HEK293 (cell line): Measurements from ENCODE around the gene NOP56.

Experiments used
- CTCF ChIA-PET: fragments of 350-600 bp; formaldehyde crosslinking; extraction: SDS; loops from one replicate; lab custom pipeline; 2021; ENCODE audit warnings: antibody characterized with exemption; lab: Yijun Ruan, JAX
- POLR2A ChIA-PET: fragments of 300-600 bp; formaldehyde crosslinking; extraction: SDS; loops from one replicate; lab custom pipeline; 2020; ENCODE audit warnings: antibody characterized with exemption, inconsistent platforms; lab: Yijun Ruan, JAX
- H3K27ac ChIP-seq: fragments of 200-500 bp; sonication (Bioruptor generic); 2 replicates; pipeline ENCODE4 v1.5.1; 2014; ENCODE audit warnings: low read depth, low read length, control low read depth, inconsistent platforms; ENCODE audit errors: extremely low read depth
- H3K36me3 ChIP-seq, 2 experiments: fragments of 200-500 bp in 1 of 2; sonication (Bioruptor generic) in 1 of 2; 1 replicate in 1 of 2; 2 replicates in 1 of 2; pipeline ENCODE4 v1.5.1; 2014 to 2017; ENCODE audit warnings: inconsistent platforms in 2 of 2, low read length in 2 of 2; ENCODE audit not compliant: control insufficient read depth in 2 of 2, insufficient read depth in 1 of 2
- H3K4me1 ChIP-seq: fragments of 200-500 bp; sonication (Bioruptor generic); 2 replicates; pipeline ENCODE4 v1.5.1; 2014; ENCODE audit warnings: mild to moderate bottlenecking, low read length, inconsistent platforms; ENCODE audit not compliant: control insufficient read depth, insufficient read depth
- H3K4me3 ChIP-seq: 2 replicates; pipeline ENCODE4 v1.5.1; 2011; ENCODE audit warnings: low read depth, mild to moderate bottlenecking, control low read depth, low read length, moderate library complexity
- H3K9me3 ChIP-seq: fragments of 200-500 bp; sonication (Bioruptor generic); 2 replicates; pipeline ENCODE4 v1.5.1; 2014; ENCODE audit warnings: low read depth, low read length, inconsistent platforms; ENCODE audit not compliant: control insufficient read depth, insufficient read depth
- KLF10 ChIP-seq: fragments of 450-650 bp; IDR thresholded peaks from 2 replicates; pipeline ENCODE4 v1.5.1; 2018; ENCODE audit warnings: missing biosample characterization, mild to moderate bottlenecking, missing genetic modification characterization
- ZBTB20 ChIP-seq: fragments of 450-650 bp; formaldehyde crosslinking; IDR thresholded peaks from 2 replicates; pipeline ENCODE4 v1.5.1; 2016; ENCODE audit warnings: missing biosample characterization, missing genetic modification characterization
- ZBTB7A ChIP-seq: fragments of 450-650 bp; formaldehyde crosslinking; IDR thresholded peaks from 2 replicates; pipeline ENCODE4 v1.5.1; 2016; ENCODE audit warnings: low read depth, missing biosample characterization, missing genetic modification characterization
- ZBTB8A ChIP-seq: fragments of 450-650 bp; formaldehyde crosslinking; IDR thresholded peaks from 2 replicates; pipeline ENCODE4 v1.5.1; 2016; ENCODE audit warnings: missing biosample characterization, missing genetic modification characterization
- ZNF274 ChIP-seq, 2 experiments: fragments of 200-500 bp in 1 of 2; fragments of 450-650 bp in 1 of 2; sonication (Bioruptor generic) in 1 of 2; formaldehyde crosslinking in 1 of 2; IDR thresholded peaks; 2 replicates each; pipeline versions ENCODE4 v1.5.1 to v1.6.1; 2014 to 2016; ENCODE audit warnings: borderline replicate concordance in 1 of 2, inconsistent platforms in 1 of 2, low read length in 1 of 2, missing biosample characterization in 1 of 2, missing genetic modification characterization in 1 of 2
- ZNF324 ChIP-seq: fragments of 450-650 bp; formaldehyde crosslinking; IDR thresholded peaks from 2 replicates; pipeline ENCODE4 v1.5.1; 2016; ENCODE audit warnings: missing biosample characterization, missing genetic modification characterization
- ZNF37A ChIP-seq: fragments of 450-650 bp; IDR thresholded peaks from 2 replicates; pipeline ENCODE4 v1.5.1; 2018; ENCODE audit warnings: missing biosample characterization, missing genetic modification characterization
- ZNF404 ChIP-seq: fragments of 450-650 bp; formaldehyde crosslinking; IDR thresholded peaks from 2 replicates; pipeline ENCODE4 v1.5.1; 2017; ENCODE audit warnings: missing biosample characterization, missing genetic modification characterization
- ZNF521 ChIP-seq: fragments of 450-650 bp; formaldehyde crosslinking; IDR thresholded peaks from 2 replicates; pipeline ENCODE4 v1.5.1; 2017; ENCODE audit warnings: missing biosample characterization, mild to moderate bottlenecking, missing genetic modification characterization
- ZNF529 ChIP-seq: fragments of 450-650 bp; formaldehyde crosslinking; IDR thresholded peaks from 2 replicates; pipeline ENCODE4 v1.5.1; 2017; ENCODE audit warnings: missing genetic modification characterization, missing biosample characterization; ENCODE audit not compliant: insufficient replicate concordance
- ZNF530 ChIP-seq: fragments of 450-650 bp; formaldehyde crosslinking; IDR thresholded peaks from 2 replicates; pipeline ENCODE4 v1.5.1; 2016; ENCODE audit warnings: low read depth, missing biosample characterization, missing genetic modification characterization
- ZNF600 ChIP-seq: fragments of 450-650 bp; formaldehyde crosslinking; IDR thresholded peaks from 2 replicates; pipeline ENCODE4 v1.5.1; 2016; ENCODE audit warnings: missing biosample characterization, missing genetic modification characterization
- ZNF626 ChIP-seq: fragments of 450-650 bp; sonication (Bioruptor Pico); formaldehyde crosslinking; IDR thresholded peaks from 2 replicates; pipeline ENCODE4 v1.5.1; 2018; ENCODE audit warnings: missing biosample characterization, missing genetic modification characterization, inconsistent platforms
- ZNF658 ChIP-seq: fragments of 450-650 bp; formaldehyde crosslinking; IDR thresholded peaks from 2 replicates; pipeline ENCODE4; 2016; ENCODE audit warnings: missing biosample characterization, missing genetic modification characterization
- ZNF837 ChIP-seq: fragments of 450-650 bp; formaldehyde crosslinking; IDR thresholded peaks from 2 replicates; pipeline ENCODE4 v1.5.1; 2016; ENCODE audit warnings: missing biosample characterization, missing genetic modification characterization
- TF ChIP-seq, protein P1 (sequence below): fragments of 450-650 bp; formaldehyde crosslinking; IDR thresholded peaks from 2 replicates; pipeline ENCODE4 v1.5.1; 2016; ENCODE audit warnings: missing biosample characterization, missing genetic modification characterization
- TF ChIP-seq, protein P2 (sequence below): fragments of 450-650 bp; formaldehyde crosslinking; IDR thresholded peaks from 2 replicates; pipeline ENCODE4 v1.5.1; 2016; ENCODE audit warnings: missing biosample characterization, missing genetic modification characterization
- TF ChIP-seq, protein P3 (sequence below): fragments of 450-650 bp; formaldehyde crosslinking; IDR thresholded peaks from 2 replicates; pipeline ENCODE4 v1.5.1; 2016; ENCODE audit warnings: missing biosample characterization, missing genetic modification characterization

Gene NOP56

DNA sequence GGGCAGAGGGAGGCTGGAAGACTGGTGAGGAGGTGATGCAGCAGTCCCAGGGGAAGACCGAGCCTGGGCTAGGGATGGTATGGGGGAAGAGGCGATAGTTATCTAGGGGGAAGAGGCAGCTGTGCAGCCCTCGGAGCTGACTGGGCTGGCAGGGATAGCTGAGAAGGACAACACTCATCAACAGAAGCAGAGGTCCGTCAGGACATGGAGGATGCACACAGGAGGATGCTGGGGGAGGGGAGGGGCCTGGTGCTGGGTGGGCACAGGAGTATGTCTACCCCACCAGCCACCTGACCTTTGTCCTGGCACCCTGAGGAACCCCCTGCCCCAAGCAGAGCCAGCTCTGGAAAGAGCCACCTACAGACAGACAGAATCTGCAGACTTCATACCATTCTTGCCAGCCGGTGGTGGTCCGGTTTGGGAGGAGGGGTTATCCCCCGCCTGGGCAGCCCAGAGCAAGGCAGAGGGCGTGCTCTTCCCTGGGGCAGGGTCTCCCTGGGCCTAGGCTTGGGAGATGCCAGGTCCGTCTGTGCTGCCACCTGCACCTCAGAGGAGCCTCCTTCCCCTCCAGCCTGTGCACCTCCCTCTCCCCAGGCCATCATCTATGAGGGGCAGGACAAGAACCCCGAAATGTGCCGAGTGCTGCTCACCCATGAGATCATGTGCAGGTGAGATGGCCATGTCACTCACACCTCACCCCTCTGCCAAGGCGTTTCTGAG is 55.1 kb downstream of the NOP56 start:
- H3K27ac ChIP-seq: no peak overlapping the region
- H3K36me3 ChIP-seq: peaks cover 0 to 13% of the 10 kb centered on the region in 2 experiments; a peak in 1 of 3 replicates
- H3K4me3 ChIP-seq: no peak overlapping the region
- POLR2A ChIA-PET: interaction anchor here (1.0 kb wide), 1 partner anchor 22 kb away, joined by 4 read pairs; no protein-coding TSS in a partner anchor
- H3K4me1 ChIP-seq: peaks cover 4% of the 10 kb centered on the region; the same call in 1 of the 2 replicates
- CTCF ChIA-PET: interaction anchor here (1.2 kb wide), 1 partner anchor 45 kb away, joined by 3 read pairs; no protein-coding TSS in a partner anchor
- TF ChIP-seq ZBTB8A: no peak
- no peak for TF ChIP-seq ZBTB20 (tag by site-specific recombination)
- no peak for TF ChIP-seq ZBTB7A
- TF ChIP-seq ZNF521 (tag by site-specific recombination): no peak
- TF ChIP-seq ZNF837 (tag by site-specific recombination): no peak
- TF ChIP-seq ZNF274 (IDR thresholded peaks at IDR 0.05; ENCODE audit: low read length): no peak
- no peak for TF ChIP-seq ZNF274 (tag by site-specific recombination; IDR thresholded peaks at IDR 0.05; ENCODE audit: borderline replicate concordance)
- TF ChIP-seq, protein P1, sequence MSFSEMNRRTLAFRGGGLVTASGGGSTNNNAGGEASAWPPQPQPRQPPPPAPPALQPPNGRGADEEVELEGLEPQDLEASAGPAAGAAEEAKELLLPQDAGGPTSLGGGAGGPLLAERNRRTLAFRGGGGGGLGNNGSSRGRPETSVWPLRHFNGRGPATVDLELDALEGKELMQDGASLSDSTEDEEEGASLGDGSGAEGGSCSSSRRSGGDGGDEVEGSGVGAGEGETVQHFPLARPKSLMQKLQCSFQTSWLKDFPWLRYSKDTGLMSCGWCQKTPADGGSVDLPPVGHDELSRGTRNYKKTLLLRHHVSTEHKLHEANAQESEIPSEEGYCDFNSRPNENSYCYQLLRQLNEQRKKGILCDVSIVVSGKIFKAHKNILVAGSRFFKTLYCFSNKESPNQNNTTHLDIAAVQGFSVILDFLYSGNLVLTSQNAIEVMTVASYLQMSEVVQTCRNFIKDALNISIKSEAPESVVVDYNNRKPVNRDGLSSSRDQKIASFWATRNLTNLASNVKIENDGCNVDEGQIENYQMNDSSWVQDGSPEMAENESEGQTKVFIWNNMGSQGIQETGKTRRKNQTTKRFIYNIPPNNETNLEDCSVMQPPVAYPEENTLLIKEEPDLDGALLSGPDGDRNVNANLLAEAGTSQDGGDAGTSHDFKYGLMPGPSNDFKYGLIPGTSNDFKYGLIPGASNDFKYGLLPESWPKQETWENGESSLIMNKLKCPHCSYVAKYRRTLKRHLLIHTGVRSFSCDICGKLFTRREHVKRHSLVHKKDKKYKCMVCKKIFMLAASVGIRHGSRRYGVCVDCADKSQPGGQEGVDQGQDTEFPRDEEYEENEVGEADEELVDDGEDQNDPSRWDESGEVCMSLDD: no peak
- TF ChIP-seq ZNF658 (tag by site-specific recombination): no peak
- no peak for TF ChIP-seq ZNF37A (tag by site-specific recombination)
- no peak for TF ChIP-seq ZNF626
- TF ChIP-seq ZNF529 (tag by site-specific recombination): no peak
- TF ChIP-seq ZNF530 (tag by site-specific recombination): no peak
- TF ChIP-seq, protein P2, sequence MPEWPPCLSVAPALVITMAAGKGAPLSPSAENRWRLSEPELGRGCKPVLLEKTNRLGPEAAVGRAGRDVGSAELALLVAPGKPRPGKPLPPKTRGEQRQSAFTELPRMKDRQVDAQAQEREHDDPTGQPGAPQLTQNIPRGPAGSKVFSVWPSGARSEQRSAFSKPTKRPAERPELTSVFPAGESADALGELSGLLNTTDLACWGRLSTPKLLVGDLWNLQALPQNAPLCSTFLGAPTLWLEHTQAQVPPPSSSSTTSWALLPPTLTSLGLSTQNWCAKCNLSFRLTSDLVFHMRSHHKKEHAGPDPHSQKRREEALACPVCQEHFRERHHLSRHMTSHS (tag by site-specific recombination): no peak
- TF ChIP-seq ZNF600 (tag by site-specific recombination): no peak
- TF ChIP-seq KLF10 (tag by site-specific recombination): no peak
- TF ChIP-seq ZNF324: no peak
- TF ChIP-seq ZNF404 (tag by site-specific recombination): no peak
- TF ChIP-seq, protein P3, sequence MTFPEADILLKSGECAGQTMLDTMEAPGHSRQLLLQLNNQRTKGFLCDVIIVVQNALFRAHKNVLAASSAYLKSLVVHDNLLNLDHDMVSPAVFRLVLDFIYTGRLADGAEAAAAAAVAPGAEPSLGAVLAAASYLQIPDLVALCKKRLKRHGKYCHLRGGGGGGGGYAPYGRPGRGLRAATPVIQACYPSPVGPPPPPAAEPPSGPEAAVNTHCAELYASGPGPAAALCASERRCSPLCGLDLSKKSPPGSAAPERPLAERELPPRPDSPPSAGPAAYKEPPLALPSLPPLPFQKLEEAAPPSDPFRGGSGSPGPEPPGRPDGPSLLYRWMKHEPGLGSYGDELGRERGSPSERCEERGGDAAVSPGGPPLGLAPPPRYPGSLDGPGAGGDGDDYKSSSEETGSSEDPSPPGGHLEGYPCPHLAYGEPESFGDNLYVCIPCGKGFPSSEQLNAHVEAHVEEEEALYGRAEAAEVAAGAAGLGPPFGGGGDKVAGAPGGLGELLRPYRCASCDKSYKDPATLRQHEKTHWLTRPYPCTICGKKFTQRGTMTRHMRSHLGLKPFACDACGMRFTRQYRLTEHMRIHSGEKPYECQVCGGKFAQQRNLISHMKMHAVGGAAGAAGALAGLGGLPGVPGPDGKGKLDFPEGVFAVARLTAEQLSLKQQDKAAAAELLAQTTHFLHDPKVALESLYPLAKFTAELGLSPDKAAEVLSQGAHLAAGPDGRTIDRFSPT (tag by site-specific recombination): no peak
- H3K9me3 ChIP-seq: no peaks in the 10 kb centered on the region
